ENCODE data around the gene CCNI.
"Not testable (repeated sequence)": the region's sequence is repeated elsewhere in the genome, so short reads cannot be mapped to it uniquely, and the experiment has no call there.

Gene CCNI

GRCh38 chr4:77078401-77078800, 2.6 kb upstream of the CCNI start:
- no peak for FAIRE-seq
- no peak for DNase-seq (ENCODE audit: insufficient read length)
- TF ChIP-seq POLR2AphosphoS5 (IDR thresholded peaks at IDR 0.05; ENCODE audit: low read depth, low read length), result no peak
- no peak for TF ChIP-seq TAF1 (IDR thresholded peaks at IDR 0.05; ENCODE audit: borderline replicate concordance, low read depth, low read length)
- TF ChIP-seq POLR2A (IDR thresholded peaks at IDR 0.05; ENCODE audit: low read depth, low read length), result no peak

- FAIRE-seq (no peak), DNase-seq (ENCODE audit: insufficient read length) (no peak)
- TF ChIP-seq POLR2A (IDR thresholded peaks at IDR 0.05; ENCODE audit: low read depth, low read length) (no peak), TAF1 (IDR thresholded peaks at IDR 0.05; ENCODE audit: borderline replicate concordance, low read depth, low read length) (no peak), POLR2AphosphoS5 (IDR thresholded peaks at IDR 0.05; ENCODE audit: low read depth, low read length) (no peak)
Measured at GRCh38 chr4:77076889-77077635, 1.3 kb upstream of the CCNI start.

- FAIRE-seq (peak; percentile 64), DNase-seq (ENCODE audit: insufficient read length) (peak; percentile 57)
- TF ChIP-seq POLR2A (IDR thresholded peaks at IDR 0.05; ENCODE audit: low read depth, low read length) (no peak), POLR2AphosphoS5 (IDR thresholded peaks at IDR 0.05; ENCODE audit: low read depth, low read length) (no peak), TAF1 (IDR thresholded peaks at IDR 0.05; ENCODE audit: borderline replicate concordance, low read depth, low read length) (no peak)
Measured at GRCh38 chr4:77074981-77075855, 571 bp downstream of the CCNI start.

GRCh38 chr4:77074381-77074831, 1.4 kb downstream of the CCNI start:
- TF ChIP-seq TAF1 (IDR thresholded peaks at IDR 0.05; ENCODE audit: borderline replicate concordance, low read depth, low read length) (no peak), POLR2AphosphoS5 (IDR thresholded peaks at IDR 0.05; ENCODE audit: low read depth, low read length) (no peak), POLR2A (IDR thresholded peaks at IDR 0.05; ENCODE audit: low read depth, low read length) (0 out of 2 replicates have a peak, but pooled peaks have one; percentile 12)
- DNase-seq (ENCODE audit: insufficient read length), result no peak
- FAIRE-seq, result no peak

- TF ChIP-seq POLR2A (IDR thresholded peaks at IDR 0.05; ENCODE audit: low read depth, low read length) (no peak; the same call in 1 of the 2 replicates), TAF1 (IDR thresholded peaks at IDR 0.05; ENCODE audit: borderline replicate concordance, low read depth, low read length) (no peak), POLR2AphosphoS5 (IDR thresholded peaks at IDR 0.05; ENCODE audit: low read depth, low read length) (no peak)
- no peak for DNase-seq (ENCODE audit: insufficient read length)
- no peak for FAIRE-seq
Measured at GRCh38 chr4:77073981-77074380, 1.8 kb downstream of the CCNI start.

- no peak for DNase-seq (ENCODE audit: insufficient read length)
- TF ChIP-seq TAF1 (IDR thresholded peaks at IDR 0.05; ENCODE audit: borderline replicate concordance, low read depth, low read length), result no peak
- TF ChIP-seq POLR2AphosphoS5 (IDR thresholded peaks at IDR 0.05; ENCODE audit: low read depth, low read length), result no peak
- TF ChIP-seq POLR2A (IDR thresholded peaks at IDR 0.05; ENCODE audit: low read depth, low read length), result no peak
Measured at GRCh38 chr4:77073106-77073809, 2.5 kb downstream of the CCNI start.

GRCh38 chr4:77072195-77072753, 3.5 kb downstream of the CCNI start:
- FAIRE-seq, result no peak
- TF ChIP-seq POLR2AphosphoS5 (IDR thresholded peaks at IDR 0.05; ENCODE audit: low read depth, low read length) (no peak), TAF1 (IDR thresholded peaks at IDR 0.05; ENCODE audit: borderline replicate concordance, low read depth, low read length) (no peak), POLR2A (IDR thresholded peaks at IDR 0.05; ENCODE audit: low read depth, low read length) (no peak)
- no peak for DNase-seq (ENCODE audit: insufficient read length)

More at GRCh38 chr4:77073106-77073809, 2.5 kb downstream of the CCNI start:
- peak; percentile 58 for FAIRE-seq

- not testable (repeated sequence) for DNase-seq (ENCODE audit: insufficient read length); FAIRE-seq
Measured at GRCh38 chr4:77069514-77069913, 6.3 kb downstream of the CCNI start.

GRCh38 chr4:77065382-77065781, 10.4 kb downstream of the CCNI start:
- TF ChIP-seq POLR2A (IDR thresholded peaks at IDR 0.05; ENCODE audit: low read depth, low read length) (no peak), TAF1 (IDR thresholded peaks at IDR 0.05; ENCODE audit: borderline replicate concordance, low read depth, low read length) (no peak), POLR2AphosphoS5 (IDR thresholded peaks at IDR 0.05; ENCODE audit: low read depth, low read length) (no peak)
- FAIRE-seq (no peak), DNase-seq (ENCODE audit: insufficient read length) (no peak)

- no peak for TF ChIP-seq POLR2A (IDR thresholded peaks at IDR 0.05; ENCODE audit: low read depth, low read length)
- TF ChIP-seq TAF1 (IDR thresholded peaks at IDR 0.05; ENCODE audit: borderline replicate concordance, low read depth, low read length), result no peak
- no peak for TF ChIP-seq POLR2AphosphoS5 (IDR thresholded peaks at IDR 0.05; ENCODE audit: low read depth, low read length)
- DNase-seq (ENCODE audit: insufficient read length) (no peak), FAIRE-seq (no peak)
Measured at GRCh38 chr4:77062856-77063255, 12.9 kb downstream of the CCNI start.

- no peak for DNase-seq (ENCODE audit: insufficient read length)
- no peak for TF ChIP-seq POLR2A (IDR thresholded peaks at IDR 0.05; ENCODE audit: low read depth, low read length)
- no peak for TF ChIP-seq POLR2AphosphoS5 (IDR thresholded peaks at IDR 0.05; ENCODE audit: low read depth, low read length)
- no peak for TF ChIP-seq TAF1 (IDR thresholded peaks at IDR 0.05; ENCODE audit: borderline replicate concordance, low read depth, low read length)
- peak; percentile 78 for FAIRE-seq
Measured at GRCh38 chr4:77052352-77052751, 23.4 kb downstream of the CCNI start.
